GM23338 (cell line): Measurements from ENCODE around the gene CEBPG.

Experiments
- CREB1 ChIP-seq: fragments of 250-450 bp; sonication (Bioruptor Pico); IDR thresholded peaks from 2 replicates; pipeline ENCODE4 v1.5.0; 2020; ENCODE audit warnings: low read depth, mild to moderate bottlenecking, moderate library complexity
- EZH2 ChIP-seq: fragments of 200-600 bp; sonication (generic); IDR thresholded peaks from one replicate; pipeline ENCODE4 v1.8.0; 2017; ENCODE audit warnings: antibody characterized with exemption, mild to moderate bottlenecking, low read depth; ENCODE audit not compliant: unreplicated experiment
- EZH2phosphoT487 ChIP-seq: fragments of 200-600 bp; sonication (generic); IDR thresholded peaks from one replicate; pipeline ENCODE4 v1.8.1; 2018; ENCODE audit warnings: antibody characterized with exemption; ENCODE audit not compliant: unreplicated experiment
- JUNB ChIP-seq: IDR thresholded peaks from one replicate; pipeline ENCODE4 v1.6.1; 2016; ENCODE audit warnings: antibody characterized with exemption; ENCODE audit not compliant: unreplicated experiment
- POLR2AphosphoS5 ChIP-seq: IDR thresholded peaks from 2 replicates; pipeline ENCODE4 v1.6.1; 2016; ENCODE audit warnings: antibody characterized with exemption, low read depth
- TF ChIP-seq, protein P1 (sequence below): IDR thresholded peaks from one replicate; pipeline ENCODE4 v1.6.1; 2018; ENCODE audit warnings: antibody characterized with exemption; ENCODE audit not compliant: unreplicated experiment
- TF ChIP-seq, protein P2 (sequence below), 2 experiments: fragments of 200-600 bp in 1 of 2; sonication (generic) in 1 of 2; conservative IDR thresholded peaks; 2 replicates each; pipeline versions ENCODE4 v1.5.1 to v1.6.1; 2016 to 2017; ENCODE audit warnings: antibody characterized with exemption in 2 of 2, low read depth in 2 of 2, mild to moderate bottlenecking in 2 of 2, moderate library complexity in 1 of 2

DNA sequence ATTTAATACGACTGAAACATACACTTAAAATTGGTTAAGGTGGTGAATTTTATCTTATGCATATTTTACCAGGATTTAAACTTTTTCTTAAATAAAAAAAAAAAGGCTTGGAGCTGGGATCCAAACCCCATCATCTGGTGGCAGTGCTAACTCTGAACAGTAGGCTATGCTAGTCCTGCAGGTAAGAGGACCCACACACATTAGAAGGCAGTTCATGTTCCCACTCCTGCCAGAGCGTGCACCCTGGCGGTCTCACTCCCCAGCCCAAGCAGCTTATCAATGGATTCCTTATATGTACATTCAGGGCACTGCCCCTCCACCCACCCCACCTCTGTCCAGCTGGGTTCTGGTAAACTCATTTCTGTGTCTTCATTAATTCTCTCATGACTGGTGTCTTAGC, 39.9 kb upstream of the CEBPG start:
- TF ChIP-seq, protein P1, sequence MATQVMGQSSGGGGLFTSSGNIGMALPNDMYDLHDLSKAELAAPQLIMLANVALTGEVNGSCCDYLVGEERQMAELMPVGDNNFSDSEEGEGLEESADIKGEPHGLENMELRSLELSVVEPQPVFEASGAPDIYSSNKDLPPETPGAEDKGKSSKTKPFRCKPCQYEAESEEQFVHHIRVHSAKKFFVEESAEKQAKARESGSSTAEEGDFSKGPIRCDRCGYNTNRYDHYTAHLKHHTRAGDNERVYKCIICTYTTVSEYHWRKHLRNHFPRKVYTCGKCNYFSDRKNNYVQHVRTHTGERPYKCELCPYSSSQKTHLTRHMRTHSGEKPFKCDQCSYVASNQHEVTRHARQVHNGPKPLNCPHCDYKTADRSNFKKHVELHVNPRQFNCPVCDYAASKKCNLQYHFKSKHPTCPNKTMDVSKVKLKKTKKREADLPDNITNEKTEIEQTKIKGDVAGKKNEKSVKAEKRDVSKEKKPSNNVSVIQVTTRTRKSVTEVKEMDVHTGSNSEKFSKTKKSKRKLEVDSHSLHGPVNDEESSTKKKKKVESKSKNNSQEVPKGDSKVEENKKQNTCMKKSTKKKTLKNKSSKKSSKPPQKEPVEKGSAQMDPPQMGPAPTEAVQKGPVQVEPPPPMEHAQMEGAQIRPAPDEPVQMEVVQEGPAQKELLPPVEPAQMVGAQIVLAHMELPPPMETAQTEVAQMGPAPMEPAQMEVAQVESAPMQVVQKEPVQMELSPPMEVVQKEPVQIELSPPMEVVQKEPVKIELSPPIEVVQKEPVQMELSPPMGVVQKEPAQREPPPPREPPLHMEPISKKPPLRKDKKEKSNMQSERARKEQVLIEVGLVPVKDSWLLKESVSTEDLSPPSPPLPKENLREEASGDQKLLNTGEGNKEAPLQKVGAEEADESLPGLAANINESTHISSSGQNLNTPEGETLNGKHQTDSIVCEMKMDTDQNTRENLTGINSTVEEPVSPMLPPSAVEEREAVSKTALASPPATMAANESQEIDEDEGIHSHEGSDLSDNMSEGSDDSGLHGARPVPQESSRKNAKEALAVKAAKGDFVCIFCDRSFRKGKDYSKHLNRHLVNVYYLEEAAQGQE, result no peak
- TF ChIP-seq JUNB, result no peak
- TF ChIP-seq, protein P2, sequence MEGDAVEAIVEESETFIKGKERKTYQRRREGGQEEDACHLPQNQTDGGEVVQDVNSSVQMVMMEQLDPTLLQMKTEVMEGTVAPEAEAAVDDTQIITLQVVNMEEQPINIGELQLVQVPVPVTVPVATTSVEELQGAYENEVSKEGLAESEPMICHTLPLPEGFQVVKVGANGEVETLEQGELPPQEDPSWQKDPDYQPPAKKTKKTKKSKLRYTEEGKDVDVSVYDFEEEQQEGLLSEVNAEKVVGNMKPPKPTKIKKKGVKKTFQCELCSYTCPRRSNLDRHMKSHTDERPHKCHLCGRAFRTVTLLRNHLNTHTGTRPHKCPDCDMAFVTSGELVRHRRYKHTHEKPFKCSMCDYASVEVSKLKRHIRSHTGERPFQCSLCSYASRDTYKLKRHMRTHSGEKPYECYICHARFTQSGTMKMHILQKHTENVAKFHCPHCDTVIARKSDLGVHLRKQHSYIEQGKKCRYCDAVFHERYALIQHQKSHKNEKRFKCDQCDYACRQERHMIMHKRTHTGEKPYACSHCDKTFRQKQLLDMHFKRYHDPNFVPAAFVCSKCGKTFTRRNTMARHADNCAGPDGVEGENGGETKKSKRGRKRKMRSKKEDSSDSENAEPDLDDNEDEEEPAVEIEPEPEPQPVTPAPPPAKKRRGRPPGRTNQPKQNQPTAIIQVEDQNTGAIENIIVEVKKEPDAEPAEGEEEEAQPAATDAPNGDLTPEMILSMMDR (conservative IDR thresholded peaks at IDR 0.05; ENCODE audit: low read depth in 2 of 2), result no peak
- no peak for TF ChIP-seq CREB1 (CRISPR knock-in tag)
- TF ChIP-seq POLR2AphosphoS5, result no peak
- TF ChIP-seq EZH2, result no peak
- no peak for TF ChIP-seq EZH2phosphoT487
